Activated CD4-positive, alpha-beta T cell treated with anti-CD3 and anti-CD28 coated beads, Interleukin-2, amount 50 U/mL, for 48 hours (primary cell): ENCODE data around the gene APOBEC2.
"Not testable (repeated sequence)": the region's sequence is repeated elsewhere in the genome, so short reads cannot be mapped to it uniquely, and the experiment has no call there.

Source experiments
- DNase-seq, 2 experiments: peaks; one replicate each; pipeline ENCODE4 v3.0.0-alpha.2; 2020

APOBEC2 gene

GRCh38 chr6:41053041-41053440 is at the start of gene APOBEC2:
Gene APOBEC2 (plus strand): TSS chr6:41053202. CDS start chr6:41053348, 146 bp downstream.
- no peak for DNase-seq

GRCh38 chr6:41006217-41006616 is 46.8 kb upstream of the APOBEC2 start:
- peak; percentile 40 to 61 for DNase-seq

- DNase-seq: not testable (repeated sequence)
Measured at GRCh38 chr6:41006980-41007379, 46.0 kb upstream of the APOBEC2 start.

- DNase-seq: no peak
Measured at GRCh38 chr6:41008011-41008410, 45.0 kb upstream of the APOBEC2 start.

- DNase-seq: no peak
Measured at GRCh38 chr6:41009669-41010068, 43.3 kb upstream of the APOBEC2 start.

- no peak for DNase-seq
Measured at GRCh38 chr6:41011673-41012072, 41.3 kb upstream of the APOBEC2 start.

- no peak for DNase-seq
Measured at GRCh38 chr6:41013466-41014153, 39.4 kb upstream of the APOBEC2 start.

- no peak for DNase-seq
Measured at GRCh38 chr6:41014780-41015179, 38.2 kb upstream of the APOBEC2 start.

GRCh38 chr6:41015860-41016259 is 37.1 kb upstream of the APOBEC2 start:
- not testable (repeated sequence) for DNase-seq

- no peak for DNase-seq
Measured at GRCh38 chr6:41017663-41018062, 35.3 kb upstream of the APOBEC2 start.

- DNase-seq: no peak
Measured at GRCh38 chr6:41021832-41022231, 31.2 kb upstream of the APOBEC2 start.

- DNase-seq: no peak
Measured at GRCh38 chr6:41022294-41022693, 30.7 kb upstream of the APOBEC2 start.

GRCh38 chr6:41023114-41023513 is 29.9 kb upstream of the APOBEC2 start:
- DNase-seq: no peak

GRCh38 chr6:41025966-41026530 is 27.0 kb upstream of the APOBEC2 start:
- DNase-seq: no peak

- no peak for DNase-seq
Measured at GRCh38 chr6:41027241-41027640, 25.8 kb upstream of the APOBEC2 start.

- peak; percentile 82 to 84 for DNase-seq
Measured at GRCh38 chr6:41027799-41028560, 25.0 kb upstream of the APOBEC2 start.

GRCh38 chr6:41028561-41029412 is 24.2 kb upstream of the APOBEC2 start:
- peak in 1 of 2 experiments; percentile 7 for DNase-seq

- DNase-seq: no peak
Measured at GRCh38 chr6:41032830-41033229, 20.2 kb upstream of the APOBEC2 start.

GRCh38 chr6:41033776-41034175 is 19.2 kb upstream of the APOBEC2 start:
- DNase-seq: no peak

- DNase-seq: no peak
Measured at GRCh38 chr6:41036186-41036585, 16.8 kb upstream of the APOBEC2 start.

- no peak for DNase-seq
Measured at GRCh38 chr6:41036601-41037000, 16.4 kb upstream of the APOBEC2 start.

GRCh38 chr6:41037107-41037900 is 15.7 kb upstream of the APOBEC2 start:
- no peak for DNase-seq
